Hepatocyte (in vitro differentiated cells): ENCODE measurements around the gene GIMAP5.

Experiments used
- CTCF ChIP-seq: fragments of 200-600 bp; sonication (generic); IDR thresholded peaks from 2 replicates; pipeline ENCODE4 v1.5.1; 2016; ENCODE audit warnings: antibody characterized with exemption, mild to moderate bottlenecking; ENCODE audit not compliant: poor library complexity
- EZH2 ChIP-seq: fragments of 200-600 bp; sonication (generic); IDR thresholded peaks from 2 replicates; pipeline ENCODE4 v1.6.1; 2016; ENCODE audit warnings: antibody characterized with exemption, mild to moderate bottlenecking, borderline replicate concordance

GRCh38 chr7:150784120-150784736 is 47.0 kb downstream of the GIMAP5 start:
- TF ChIP-seq CTCF (no peak), EZH2 (no peak)
